Measurements from ENCODE around the gene WFDC8.

GRCh38 chr20:45575931-45576330, 3.2 kb downstream of the WFDC8 start:
- TF ChIP-seq ZBTB7A (CRISPR knock-in tag; IDR thresholded peaks at IDR 0.05) (no peak), POLR2AphosphoS2 (IDR thresholded peaks at IDR 0.05; ENCODE audit: low read depth, low read length) (no peak)
